Activated T-helper 2 cell treated with anti-CD3 and anti-CD28 coated beads, Interferon-gamma antibody, Interleukin-2, Interleukin-4, amounts not matched to agents 10 μg/mL and 5 μg/mL and 100 μg/mL, durations not matched to agents 14 hours and 24 hours and 36 hours (primary cell): ENCODE results near the gene POTEB3. TPM values are rescaled to one million over a fixed set of nuclear protein-coding genes. Genes with fewer than 3 reads are reported as not detected.
"Not testable (repeated sequence)": the region's sequence is repeated elsewhere in the genome, so short reads cannot be mapped to it uniquely, and the experiment has no call there.

Experiments
- DNase-seq: peaks from one replicate; pipeline ENCODE4 v3.0.0; 2021; ENCODE audit warnings: low spot score
- H3K27ac Mint-ChIP-seq: one replicate; pipeline ENCODE4 v1.8.0; 2021; ENCODE audit warnings: mixed read lengths
- H3K27me3 Mint-ChIP-seq: one replicate; pipeline ENCODE4 v1.8.0; 2021; ENCODE audit warnings: low read depth, mixed read lengths
- H3K36me3 Mint-ChIP-seq: one replicate; pipeline ENCODE4 v1.8.0; 2021; ENCODE audit warnings: low read depth, mixed read lengths
- H3K4me1 Mint-ChIP-seq: one replicate; pipeline ENCODE4 v1.8.0; 2021; ENCODE audit warnings: low read depth, mixed read lengths
- H3K4me3 Mint-ChIP-seq: one replicate; pipeline ENCODE4 v1.8.0; 2021; ENCODE audit warnings: low read depth, mild to moderate bottlenecking, moderate library complexity, mixed read lengths
- H3K9me3 Mint-ChIP-seq: one replicate; pipeline ENCODE4 v1.8.0; 2021; ENCODE audit warnings: mixed read lengths
- intact Hi-C: fragments of 100-400 bp; cut with micrococcal nuclease; formaldehyde crosslinking; loops from one replicate; pipeline ENCODE4 v1.15.1; 2023
- total RNA-seq: library from RNA; stranded (reverse); gene quantifications from 2 replicates; pipeline ENCODE4 v1.2.3, GENCODE V29; 2022

Gene POTEB3
- total RNA-seq, 1 donor from 2014 or later = not detected

DNA sequence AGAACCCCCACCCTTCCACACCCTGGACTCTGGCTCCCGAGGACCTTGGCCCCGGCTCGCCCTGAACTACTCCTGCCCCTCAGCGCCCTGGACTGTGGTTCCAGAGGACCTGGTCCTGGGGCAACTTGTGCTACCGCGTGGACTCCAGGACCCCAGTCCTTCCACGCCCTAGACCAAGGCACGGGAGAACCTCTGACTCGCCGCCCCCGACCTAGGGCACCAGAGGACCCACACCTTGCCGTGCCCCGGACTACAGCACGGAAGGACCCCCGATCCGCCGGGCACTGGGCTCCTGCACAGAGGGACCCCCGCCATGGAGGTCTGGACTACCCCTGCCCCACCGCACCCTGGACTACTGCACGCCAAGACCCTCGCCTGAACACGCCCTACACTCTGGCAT is 71.7 kb downstream of the POTEB3 start:
- DNase-seq, H3K4me1 Mint-ChIP-seq, H3K27ac Mint-ChIP-seq, H3K9me3 Mint-ChIP-seq, H3K4me3 Mint-ChIP-seq, H3K27me3 Mint-ChIP-seq, intact Hi-C loops, H3K36me3 Mint-ChIP-seq: not testable (repeated sequence)
